HG02571 (cell line): ENCODE results near the gene NRXN3.

Source experiments
- ATAC-seq: cut with Tn5 transposase; IDR thresholded peaks from one replicate; pipeline ENCODE4 v1.9.1; 2021; ENCODE audit warnings: mild to moderate bottlenecking, moderate library complexity; ENCODE audit not compliant: unreplicated experiment

NRXN3 gene

GRCh38 chr14:78316786-78317185, 146.6 kb downstream of the NRXN3 start:
- ATAC-seq: no peak

GRCh38 chr14:78319406-78319805, 149.2 kb downstream of the NRXN3 start:
- no peak for ATAC-seq

DNA sequence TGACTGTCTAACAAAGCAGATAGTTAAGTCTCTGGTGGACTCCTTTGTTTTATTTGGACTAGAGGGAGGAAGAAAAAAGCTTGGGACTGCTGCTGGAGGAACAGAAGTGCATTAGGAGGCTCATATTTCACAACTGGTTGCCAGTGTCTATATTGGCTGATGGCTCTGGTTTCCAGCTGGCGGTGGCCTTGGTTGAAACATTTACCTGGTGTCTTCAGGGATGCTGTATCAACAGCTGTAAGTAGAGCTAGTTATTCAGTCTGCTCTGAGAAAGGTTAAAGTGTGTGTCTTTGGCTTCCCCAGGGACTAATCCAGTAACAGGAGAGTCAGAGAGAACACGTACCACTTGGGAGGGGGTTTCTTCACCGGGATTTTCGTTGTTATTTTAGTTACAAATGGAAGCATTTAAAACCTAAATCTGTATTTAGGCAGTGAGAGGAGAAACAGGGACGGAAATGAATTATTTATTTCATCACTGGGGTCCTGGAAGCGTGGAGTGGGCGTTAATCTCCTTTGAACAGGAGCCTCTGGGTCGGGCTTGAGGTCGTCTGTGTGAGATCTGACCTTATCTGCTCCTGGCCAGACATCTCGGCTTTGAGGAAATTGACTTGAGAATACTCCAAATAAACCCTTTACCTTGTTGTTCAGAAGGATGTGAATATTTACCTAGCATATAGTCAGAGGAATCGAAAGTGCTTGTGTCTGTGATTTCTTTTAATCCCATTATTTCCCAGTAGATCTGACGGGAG, 149.9 kb downstream of the NRXN3 start:
- ATAC-seq: no peak

DNA sequence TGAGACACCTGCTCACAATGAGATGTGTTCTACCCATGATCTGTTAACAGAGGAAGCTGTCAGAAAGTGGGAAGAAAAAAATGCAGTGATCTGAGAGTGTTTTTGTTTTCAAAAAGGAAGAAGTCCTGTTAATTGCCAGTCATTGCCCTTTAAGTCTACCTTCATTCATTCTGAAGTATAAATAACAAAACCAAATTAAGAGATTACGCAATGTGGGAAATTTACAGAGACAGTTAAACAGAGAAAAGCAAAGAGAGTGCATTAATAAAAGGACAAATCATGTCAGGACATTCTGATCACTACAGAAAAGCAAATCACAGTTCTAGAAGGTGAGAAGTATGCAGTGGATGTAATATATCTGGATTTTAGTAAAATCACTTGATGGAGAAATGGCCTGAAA, 154.2 kb downstream of the NRXN3 start:
- no peak for ATAC-seq

DNA sequence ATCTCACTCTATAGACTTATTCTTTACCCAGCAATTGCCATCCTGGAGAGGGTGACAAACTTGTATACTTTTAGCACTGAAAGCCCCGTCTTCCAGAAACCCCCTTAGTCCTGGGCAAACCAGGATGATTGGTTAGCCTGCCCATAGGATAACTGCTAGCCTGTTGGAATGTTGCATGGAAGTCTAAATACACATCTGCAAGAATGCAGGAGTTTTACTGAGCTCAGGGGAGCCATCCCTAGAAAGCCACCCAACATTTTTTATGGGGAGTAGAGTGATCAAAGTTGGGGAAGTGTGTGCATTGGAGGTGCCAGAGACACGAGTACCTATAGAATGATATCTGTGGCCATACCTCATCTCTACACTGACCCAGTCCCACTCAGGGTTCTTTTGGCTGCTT, 155.7 kb downstream of the NRXN3 start:
- no peak for ATAC-seq

DNA sequence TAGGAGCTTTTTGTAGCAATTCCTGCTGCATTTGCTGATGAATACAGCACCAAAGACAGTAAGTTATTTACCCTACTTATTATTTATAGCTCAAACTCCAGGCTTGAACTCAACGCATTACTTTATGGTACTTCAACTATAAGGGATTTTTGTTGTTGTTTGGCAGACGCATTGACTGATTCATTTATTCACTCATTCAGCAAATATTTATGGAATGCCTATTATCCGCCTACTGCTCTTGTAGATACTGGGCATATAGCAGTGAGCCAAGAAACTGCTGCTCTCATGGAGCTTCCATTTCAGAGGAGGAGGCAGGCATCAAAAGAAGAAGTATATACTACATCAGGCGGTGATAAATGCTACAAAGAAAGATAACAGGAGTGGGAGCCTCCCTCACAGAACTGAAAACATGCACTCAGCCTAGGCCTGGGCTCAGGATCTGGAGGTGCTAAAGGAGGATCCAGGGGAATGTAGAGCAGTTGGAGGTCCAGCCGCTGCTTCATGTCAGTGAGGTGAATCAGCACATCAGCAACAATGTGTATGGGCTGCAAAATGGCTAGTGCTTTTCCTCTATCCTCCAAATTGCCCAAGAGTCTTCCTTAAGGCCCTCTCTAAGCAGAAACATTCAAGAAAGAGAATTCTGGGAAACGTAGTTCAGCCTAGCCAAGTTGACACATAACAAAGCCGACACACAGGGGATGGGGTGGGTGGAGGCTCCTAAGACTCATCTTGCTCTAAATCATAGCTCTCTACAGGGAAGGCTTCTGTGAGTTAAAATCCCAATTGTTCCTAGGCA, 157.5 kb downstream of the NRXN3 start:
- ATAC-seq: no peak

GRCh38 chr14:78329371-78329770, 159.2 kb downstream of the NRXN3 start:
- ATAC-seq: no peak

GRCh38 chr14:78335531-78335930, 165.4 kb downstream of the NRXN3 start:
- no peak for ATAC-seq

DNA sequence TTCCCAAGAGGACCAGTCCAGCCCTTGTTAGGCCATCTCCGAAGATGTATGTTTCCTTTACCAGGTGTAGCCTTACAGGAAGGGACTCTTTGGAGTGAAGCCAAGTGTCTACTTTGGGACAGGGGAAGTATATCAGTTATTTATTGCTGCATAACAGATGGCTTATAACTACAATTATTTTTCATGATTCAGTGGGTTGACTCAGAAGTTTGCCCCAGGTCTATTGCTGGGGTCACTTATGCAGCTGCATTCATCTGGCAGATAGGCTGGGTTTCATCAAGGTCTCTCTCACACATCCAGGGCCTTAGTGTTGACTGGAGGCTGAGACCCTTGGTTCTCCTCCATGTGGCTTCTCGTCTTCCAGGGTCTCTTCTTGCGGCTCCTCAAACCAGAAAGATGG, 170.1 kb downstream of the NRXN3 start:
- no peak for ATAC-seq

DNA sequence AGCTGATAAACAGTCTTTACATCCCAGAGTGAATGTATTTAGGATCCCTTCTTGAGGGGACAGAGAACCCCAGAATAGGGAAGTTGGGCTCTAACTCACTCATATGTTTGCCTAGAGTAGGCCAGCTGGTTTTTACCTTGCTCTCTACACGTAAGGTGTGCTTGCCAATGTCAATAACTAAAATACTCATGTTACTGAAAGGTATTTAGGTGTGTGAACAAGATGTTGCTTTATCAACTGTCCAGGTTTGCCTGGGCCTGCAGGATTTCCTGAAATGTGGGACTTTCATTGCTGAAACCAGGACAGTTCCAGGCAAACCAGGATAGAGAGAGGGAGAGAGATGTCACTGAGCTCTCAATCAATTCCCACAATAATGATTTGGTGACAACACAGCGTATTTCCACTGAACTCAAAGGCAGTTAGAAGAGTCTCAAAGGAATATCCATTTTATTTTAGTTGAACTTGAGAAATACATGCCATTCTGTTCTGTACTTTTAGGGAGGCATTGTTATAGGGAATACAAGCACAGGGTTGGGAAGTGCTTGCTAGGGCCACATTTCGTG, 171.7 kb downstream of the NRXN3 start:
- ATAC-seq: no peak

DNA sequence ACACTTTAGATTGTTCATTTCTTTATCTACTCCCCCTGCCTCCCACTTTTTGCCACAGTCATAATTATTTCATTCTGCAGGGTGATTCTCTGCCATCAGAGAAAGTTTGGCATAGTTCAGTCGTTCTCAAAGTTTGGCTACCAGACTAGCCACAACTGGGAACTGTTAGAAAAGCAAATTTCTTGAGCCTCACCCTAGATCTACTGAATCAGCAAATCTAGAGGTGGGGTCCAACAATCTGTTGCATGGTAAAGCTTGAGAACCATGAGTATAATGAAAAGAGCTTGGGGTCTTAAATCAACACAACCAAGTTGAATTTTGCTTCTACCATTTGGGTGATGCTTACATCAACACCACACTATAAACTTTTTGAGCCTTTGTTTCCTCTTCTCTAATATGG, 172.7 kb downstream of the NRXN3 start:
- no peak for ATAC-seq

DNA sequence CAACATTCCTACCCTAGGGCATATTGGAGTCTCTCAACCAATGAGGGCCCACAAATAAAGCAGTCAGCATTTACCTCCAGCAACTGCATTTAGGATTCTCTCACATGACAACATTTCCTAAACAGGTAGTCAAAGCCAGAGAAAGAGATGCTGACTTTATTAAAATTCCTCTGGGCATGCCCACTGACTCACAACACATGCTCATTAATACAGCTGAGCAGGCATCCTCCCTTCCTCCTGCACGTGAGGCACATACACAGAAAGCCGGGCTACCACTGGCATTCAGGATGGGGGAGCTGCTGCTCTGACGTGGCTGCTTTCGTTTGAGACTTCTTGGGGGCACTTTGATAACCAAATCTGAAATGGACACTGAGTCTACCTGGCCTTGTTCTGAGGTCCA, 174.1 kb downstream of the NRXN3 start:
- no peak for ATAC-seq

DNA sequence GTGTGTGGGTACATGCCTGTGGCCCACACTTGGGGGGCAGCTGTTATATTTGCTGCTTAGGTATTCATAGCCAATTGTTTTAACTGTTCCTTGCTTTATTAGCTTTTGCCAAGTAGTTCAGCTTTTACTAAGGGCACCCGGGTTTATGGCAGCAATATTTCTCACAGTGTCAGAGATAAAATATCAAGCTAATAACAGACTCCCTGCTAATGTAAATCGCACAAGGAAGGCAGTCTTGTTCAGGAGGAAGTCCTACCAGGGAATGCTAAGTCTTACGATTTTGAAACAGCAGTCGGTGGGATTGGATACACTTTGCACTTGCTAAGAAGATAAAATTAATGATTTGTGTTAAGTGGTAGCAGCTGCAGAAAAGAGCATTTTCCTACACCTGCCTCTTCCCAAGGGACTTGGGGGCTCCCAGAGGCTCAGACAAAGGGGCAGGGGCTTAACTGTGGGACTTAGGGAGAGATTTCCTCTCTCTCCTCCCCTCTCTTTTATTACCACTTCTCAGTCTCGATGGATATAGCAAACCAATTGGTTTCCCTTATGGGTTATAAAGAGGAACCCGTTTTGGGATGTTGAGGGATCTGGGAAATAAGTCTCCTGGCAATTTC, 175.1 kb downstream of the NRXN3 start:
- ATAC-seq: no peak

DNA sequence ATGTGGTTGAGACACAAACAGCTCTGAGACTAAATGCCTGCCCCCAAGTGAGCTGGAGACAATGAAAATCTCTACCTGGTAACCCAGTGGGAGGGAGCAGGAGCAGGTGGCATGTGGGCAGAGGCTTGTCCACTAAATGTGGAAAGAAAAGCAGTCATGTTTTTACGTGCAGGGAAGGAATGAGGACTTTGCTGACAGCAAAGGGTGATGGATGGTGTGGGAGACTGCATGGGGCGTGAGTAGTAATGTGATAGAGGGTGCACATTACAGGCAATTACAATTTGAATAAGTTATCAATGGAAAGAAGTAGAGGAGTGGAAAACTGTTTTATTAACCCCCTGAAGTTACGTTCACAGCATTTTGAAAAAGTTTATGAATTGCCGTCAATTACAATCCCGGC, 176.6 kb downstream of the NRXN3 start:
- ATAC-seq: no peak

DNA sequence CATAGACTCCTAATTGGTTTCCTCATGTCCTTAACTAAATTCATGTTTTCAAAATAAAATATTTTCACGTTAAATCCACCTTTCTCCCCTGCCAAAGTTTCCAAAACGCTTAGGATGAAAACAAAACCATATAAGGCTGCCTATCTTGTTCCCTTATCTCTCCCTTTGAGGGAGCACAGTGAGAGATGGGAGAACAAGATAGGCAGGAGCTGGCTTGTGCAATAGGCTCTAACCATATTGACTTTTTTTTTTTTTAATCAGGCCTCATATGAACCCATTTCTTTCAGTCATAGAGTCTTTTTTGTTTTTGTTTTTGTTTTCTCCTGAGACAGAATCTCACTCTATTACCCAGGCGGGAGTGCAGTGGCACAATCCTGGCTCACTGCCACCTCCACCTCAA, 184.9 kb downstream of the NRXN3 start:
- ATAC-seq: no peak

- no peak for ATAC-seq
Observed at GRCh38 chr14:78356391-78356790, 186.2 kb downstream of the NRXN3 start.

- ATAC-seq: no peak
Observed at GRCh38 chr14:78358591-78358990, 188.4 kb downstream of the NRXN3 start.

DNA sequence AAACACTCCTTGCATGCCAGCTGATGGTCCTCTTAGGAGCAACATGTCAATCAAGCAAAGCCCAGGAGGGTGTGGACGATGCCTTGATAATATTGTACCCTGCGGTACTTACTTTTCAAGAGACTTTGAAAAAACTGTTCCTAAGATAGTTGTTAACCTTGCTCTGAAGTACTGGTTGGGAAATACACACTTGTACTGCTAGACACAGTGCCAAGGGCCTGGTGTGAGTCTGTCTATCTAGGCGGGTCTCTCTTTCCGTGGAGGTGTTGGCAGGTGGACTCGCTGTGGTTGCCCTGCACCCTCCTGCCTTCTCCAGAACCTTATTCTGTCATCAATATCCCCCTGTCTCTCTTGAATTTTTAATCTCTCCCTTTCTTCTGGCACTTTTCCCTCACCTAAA, 189.4 kb downstream of the NRXN3 start:
- no peak for ATAC-seq

DNA sequence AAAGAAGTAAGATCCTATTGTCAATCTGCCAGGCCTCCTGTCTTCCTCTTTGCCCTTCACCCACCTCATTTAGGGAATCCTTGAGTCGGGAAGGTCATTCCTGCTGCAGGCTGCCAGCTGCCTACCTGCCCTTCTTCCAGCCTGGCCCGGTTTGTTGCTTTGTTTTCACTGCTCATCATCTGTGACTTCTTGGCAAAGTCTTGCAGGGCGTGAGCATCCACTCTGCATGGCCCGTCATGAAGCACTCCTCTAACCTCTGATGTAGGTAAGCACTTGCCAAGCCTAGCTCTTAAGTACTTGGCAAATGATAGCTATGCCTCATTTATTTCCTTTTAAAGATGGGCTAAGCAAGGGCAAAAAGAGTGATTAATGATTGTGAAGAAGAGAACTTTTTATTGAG, 192.8 kb downstream of the NRXN3 start:
- ATAC-seq: no peak

DNA sequence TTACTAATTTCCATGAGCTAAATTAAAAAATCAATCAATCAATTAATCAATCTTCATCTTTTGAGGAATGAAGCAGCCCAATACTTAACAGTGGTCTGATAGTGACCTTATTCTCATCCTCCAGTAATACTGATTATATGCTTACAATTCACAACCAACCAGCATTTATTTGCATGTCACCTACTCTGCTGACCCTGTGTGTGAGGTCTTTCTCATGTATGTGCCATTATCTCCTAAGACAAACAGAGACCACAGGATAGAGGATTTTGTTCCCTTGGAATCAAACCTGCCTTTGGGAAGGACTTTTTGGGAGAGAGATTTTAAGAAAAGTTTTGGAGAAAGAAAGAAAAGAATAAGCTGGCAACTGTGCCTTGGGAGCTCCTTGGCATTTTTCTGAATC, 197.2 kb downstream of the NRXN3 start:
- ATAC-seq: no peak

DNA sequence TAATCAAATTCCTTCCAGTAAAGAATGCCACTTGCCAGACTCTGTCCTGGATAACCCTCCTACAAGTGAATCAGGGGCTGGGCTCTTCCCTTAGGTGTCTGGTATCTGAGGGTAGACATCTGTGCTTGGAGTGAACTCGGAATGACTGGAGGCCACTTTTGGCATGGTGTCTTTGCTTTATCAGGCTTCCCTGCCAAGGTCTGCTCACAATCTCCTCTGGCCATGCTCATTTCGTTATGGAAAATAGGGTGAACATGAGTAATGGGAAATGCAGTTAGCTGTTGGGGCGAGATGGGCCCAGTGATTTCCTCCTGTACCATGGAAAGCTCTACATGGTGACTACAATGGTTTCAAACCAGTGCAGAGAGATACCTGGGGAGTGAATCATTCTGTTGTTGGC, 212.9 kb downstream of the NRXN3 start:
- ATAC-seq: no peak

DNA sequence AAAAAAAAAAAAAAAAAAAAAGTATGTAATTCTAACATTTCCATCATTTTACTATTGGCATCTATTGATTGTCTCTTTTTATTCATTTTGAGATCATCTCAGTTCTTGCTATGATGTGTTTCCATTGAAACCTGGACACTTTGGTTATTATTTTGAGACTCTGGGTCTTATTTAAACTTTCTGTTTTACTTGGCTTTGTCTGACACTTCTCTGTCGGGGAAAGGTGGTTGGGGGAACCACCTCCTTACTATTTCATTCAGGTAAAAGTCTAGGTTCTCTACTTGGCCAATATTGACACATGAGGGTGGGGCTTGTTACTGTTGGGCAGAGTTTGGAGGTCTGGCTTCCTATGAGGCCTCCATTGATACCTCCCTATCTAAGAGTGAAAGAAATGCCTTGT, 228.0 kb downstream of the NRXN3 start:
- ATAC-seq: no peak
